ENCODE measurements around the gene RARS2. TPM values are rescaled to one million over a fixed set of nuclear protein-coding genes. Genes with fewer than 3 reads are reported as not detected.

Gene RARS2
- total and polyA plus RNA-seq, 9 of the 15 experiments (the other 6 are each of a cell fraction or from before 2014, with no cell fraction given) = 30.0 to 92.7 (median 43.4) TPM

GRCh38 chr6:87472525-87473418 is 117.0 kb downstream of the RARS2 start, which contains the start of gene SLC35A1:
Gene SLC35A1 (plus strand): TSS chr6:87472974. CDS start chr6:87473004, 30 bp downstream.
- CTCF ChIA-PET (ENCODE audit: low intra/inter-chr PET ratio) = no interaction called here
- ATAC-seq = peak; percentile 94
- POLR2A ChIA-PET = interaction anchor here (0.6 to 0.9 kb wide), 3 partner anchors 64 to 362 kb away, joined by 3 read pairs; no protein-coding TSS in a partner anchor
- peak; percentile 86 for TF ChIP-seq RBFOX2 (IDR thresholded peaks at IDR 0.05; ENCODE audit: low read depth, low read length)
- peak; percentile 80 for TF ChIP-seq RB1 (IDR thresholded peaks at IDR 0.05; ENCODE audit: low read depth)
- TF ChIP-seq ZNF311 (CRISPR knock-in tag; IDR thresholded peaks at IDR 0.05) = no peak
- TF ChIP-seq RBBP5 (IDR thresholded peaks at IDR 0.05; ENCODE audit: borderline replicate concordance, insufficient read depth, low read length, poor library complexity, severe bottlenecking) = peak; percentile 89
- no peak for TF ChIP-seq ELK3 (CRISPR knock-in tag; IDR thresholded peaks at IDR 0.05)
- peak; percentile 97 for TF ChIP-seq VEZF1 (CRISPR knock-in tag; IDR thresholded peaks at IDR 0.05)
- peak; percentile 75; the same call in 1 of the 2 replicates for TF ChIP-seq HMBOX1 (IDR thresholded peaks at IDR 0.05)
- peak; percentile 64 to 92; a peak in 3 of 4 replicates for TF ChIP-seq UBTF (IDR thresholded peaks at IDR 0.05; ENCODE audit: borderline replicate concordance in 1 of 2, low read depth in 2 of 2, low read length in 2 of 2)
- no peak for TF ChIP-seq ZBTB43 (CRISPR knock-in tag; IDR thresholded peaks at IDR 0.05)
- no peak for TF ChIP-seq MYC (IDR thresholded peaks at IDR 0.05; ENCODE audit: low read depth, low read length)
- no peak for TF ChIP-seq MYC (CRISPR knock-in tag; IDR thresholded peaks at IDR 0.05; ENCODE audit: borderline replicate concordance, low read depth)

More at GRCh38 chr6:87472525-87473418, 117.0 kb downstream of the RARS2 start, which contains the start of gene SLC35A1:
- peaks cover 5 to 9% of the 10 kb centered on the region in 2 experiments; a peak in 4 of 5 replicates for H3K4me1 ChIP-seq (replicated peaks in 1 of 2; ENCODE audit: control insufficient read depth in 2 of 2, insufficient read depth in 2 of 2, low read length in 2 of 2)
- H2AFZ ChIP-seq (ENCODE audit: low read depth, low read length) = peak within 1 kb of the TSS; percentile 100
- no peaks in the 10 kb centered on the region for H4K20me1 ChIP-seq (replicated peaks; ENCODE audit: control insufficient read depth, insufficient read depth, low read length)
- H3K9ac ChIP-seq (ENCODE audit: insufficient read depth in 1 of 2, low read depth in 2 of 2, low read length in 2 of 2) = peak within 1 kb of the TSS; percentile 93 to 99
- peaks cover 8% of the 10 kb centered on the region for H3K79me2 ChIP-seq (ENCODE audit: control insufficient read depth, insufficient read depth, low read length)
- no peaks in the 10 kb centered on the region for H3K9me1 ChIP-seq (ENCODE audit: control insufficient read depth, insufficient read depth, low read length)
- H3K36me3 ChIP-seq (ENCODE audit: control insufficient read depth, insufficient read depth, low read length) = 0 out of 3 replicates have a peak, but pooled peaks cover 2% of the 10 kb centered on the region
- no TSS peak for BruUV-seq (replicated peaks)
- peak within 1 kb of the TSS; percentile 100 for H3K27ac ChIP-seq (ENCODE audit: extremely low read depth, low read depth, low read length)
- H3K9me3 ChIP-seq (replicated peaks; ENCODE audit: control insufficient read depth, insufficient read depth, low read depth, low read length) = no peaks in the 10 kb centered on the region
- intact Hi-C loops (cut with micrococcal nuclease) = loop anchor here (5.0 to 10.0 kb wide), 2 partner anchors 65 to 232 kb away; partner anchors contain the start of genes AKIRIN2 and CFAP206
- H3K27me3 ChIP-seq (ENCODE audit: control insufficient read depth in 2 of 2, insufficient read depth in 2 of 2, low read length in 2 of 2) = no peaks in the 10 kb centered on the region
- peak within 1 kb of the TSS; percentile 100 for H3K4me2 ChIP-seq (ENCODE audit: insufficient read depth, low read length)
- peak; percentile 89 to 92 (median 90) for DNase-seq (ENCODE audit: extremely low read depth in 1 of 4, low spot score in 3 of 4)
- peak within 1 kb of the TSS; percentile 98 for H3K4me3 ChIP-seq
- in situ Hi-C loops (cut with MboI) = no loop called here
- WGBS (ENCODE audit: insufficient coverage, low coverage, missing lambda C conversion rate) = under 1% methylated on average over 55 of the region's 70 CpGs
- FAIRE-seq = peak; percentile 92

Data from K562 (cell line).